AG09319 (cell line): ENCODE results near the gene SIM1.

ENCODE experiments used
- DNase-seq: peaks from one replicate; pipeline ENCODE4 v3.0.0-alpha.2; 2010; ENCODE audit warnings: low read depth; ENCODE audit errors: extremely low read depth
- TF ChIP-seq, protein P1 (sequence below): IDR thresholded peaks from 2 replicates; pipeline ENCODE4 v1.5.1; 2011; ENCODE audit warnings: low read depth, mild to moderate bottlenecking, inconsistent platforms, low read length, moderate library complexity

The SIM1 gene

GRCh38 chr6:100463630-100464161, 1.0 kb downstream of the SIM1 start:
- TF ChIP-seq, protein P1, sequence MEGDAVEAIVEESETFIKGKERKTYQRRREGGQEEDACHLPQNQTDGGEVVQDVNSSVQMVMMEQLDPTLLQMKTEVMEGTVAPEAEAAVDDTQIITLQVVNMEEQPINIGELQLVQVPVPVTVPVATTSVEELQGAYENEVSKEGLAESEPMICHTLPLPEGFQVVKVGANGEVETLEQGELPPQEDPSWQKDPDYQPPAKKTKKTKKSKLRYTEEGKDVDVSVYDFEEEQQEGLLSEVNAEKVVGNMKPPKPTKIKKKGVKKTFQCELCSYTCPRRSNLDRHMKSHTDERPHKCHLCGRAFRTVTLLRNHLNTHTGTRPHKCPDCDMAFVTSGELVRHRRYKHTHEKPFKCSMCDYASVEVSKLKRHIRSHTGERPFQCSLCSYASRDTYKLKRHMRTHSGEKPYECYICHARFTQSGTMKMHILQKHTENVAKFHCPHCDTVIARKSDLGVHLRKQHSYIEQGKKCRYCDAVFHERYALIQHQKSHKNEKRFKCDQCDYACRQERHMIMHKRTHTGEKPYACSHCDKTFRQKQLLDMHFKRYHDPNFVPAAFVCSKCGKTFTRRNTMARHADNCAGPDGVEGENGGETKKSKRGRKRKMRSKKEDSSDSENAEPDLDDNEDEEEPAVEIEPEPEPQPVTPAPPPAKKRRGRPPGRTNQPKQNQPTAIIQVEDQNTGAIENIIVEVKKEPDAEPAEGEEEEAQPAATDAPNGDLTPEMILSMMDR: no peak
- DNase-seq: no peak

- TF ChIP-seq, protein P1: no peak
- no peak for DNase-seq
Observed at GRCh38 chr6:100462706-100463629, 1.8 kb downstream of the SIM1 start.

DNA sequence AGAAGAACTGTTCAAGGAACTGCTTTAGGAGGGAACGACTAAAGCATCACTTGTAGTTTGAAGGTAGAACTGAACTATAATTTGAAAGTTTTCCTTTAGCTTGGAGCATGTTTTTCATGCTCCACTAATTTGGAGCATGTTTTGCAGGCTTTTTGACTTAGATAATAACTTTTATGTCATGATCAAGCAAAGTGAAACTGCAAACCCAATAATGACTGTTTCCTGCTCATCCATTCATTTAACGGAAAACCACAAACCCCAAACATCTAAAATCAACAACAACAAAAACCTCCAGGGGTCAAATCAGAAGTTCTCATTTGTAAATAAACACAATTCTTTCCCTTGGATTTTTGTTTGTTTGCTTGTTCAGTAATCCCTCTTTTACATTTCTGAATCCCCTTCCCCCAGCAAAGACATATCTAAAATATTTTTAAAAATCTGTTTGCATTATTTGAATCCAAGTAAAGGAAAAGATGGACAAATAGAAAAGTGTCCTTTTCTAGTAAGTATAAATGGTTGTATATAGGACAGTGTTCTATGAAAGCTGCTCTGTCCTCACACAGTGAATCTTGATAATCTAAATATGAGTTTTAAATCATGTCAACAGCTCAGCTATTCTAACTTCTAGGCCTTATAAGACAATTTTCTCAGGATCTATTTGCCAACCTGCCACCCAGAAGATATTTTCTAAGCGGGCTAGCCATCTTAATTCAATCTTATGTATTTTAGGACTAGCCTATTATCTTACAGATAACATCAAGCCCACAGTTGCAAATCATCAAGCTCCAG, 2.6 kb downstream of the SIM1 start:
- TF ChIP-seq, protein P1: no peak
- DNase-seq: no peak

GRCh38 chr6:100461278-100461916, 3.3 kb downstream of the SIM1 start:
- DNase-seq: no peak
- TF ChIP-seq, protein P1: no peak

GRCh38 chr6:100460650-100461204, 4.0 kb downstream of the SIM1 start:
- TF ChIP-seq, protein P1: peak; percentile 8
- no peak for DNase-seq

DNA sequence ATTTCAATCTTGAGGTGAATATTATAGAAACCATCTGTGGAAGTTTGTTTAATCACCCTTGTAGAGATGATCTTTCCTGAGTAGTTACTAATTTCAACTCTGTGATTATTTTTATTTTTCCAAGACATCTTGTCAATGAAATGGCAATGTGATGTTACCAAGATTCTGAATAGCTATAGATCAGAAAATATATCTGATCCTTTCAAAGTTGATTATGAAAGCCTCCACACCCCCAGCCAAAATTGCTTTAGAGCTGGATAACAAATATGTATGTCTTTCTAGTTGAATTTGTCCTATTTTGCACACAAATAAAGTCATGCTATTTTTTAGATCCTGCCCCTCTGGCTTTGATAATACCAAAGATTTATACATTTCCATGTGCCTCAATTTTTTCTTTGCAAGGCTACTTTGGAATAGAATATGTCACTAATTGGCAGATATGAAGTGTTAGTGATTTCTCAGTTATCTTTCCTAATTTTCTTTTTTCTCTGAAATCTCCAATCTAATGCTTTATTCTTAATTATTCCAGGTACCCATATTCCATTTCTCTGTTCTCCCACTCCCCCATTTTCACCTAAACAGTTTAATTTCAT, 5.0 kb downstream of the SIM1 start:
- TF ChIP-seq, protein P1: no peak
- DNase-seq: no peak
